Brain microvascular endothelial cell (primary cell): Measurements from ENCODE around the gene NDUFS2.
A peak's percentile ranks its signal among the peaks of the same experiment; 100 is the strongest.

Source experiments
- DNase-seq: peaks from one replicate; pipeline ENCODE4 v3.0.0-alpha.2; 2020
- H3K27ac ChIP-seq: fragments of 250-450 bp; sonication (Bioruptor Pico); 2 replicates; pipeline ENCODE4 v1.5.1; 2020; ENCODE audit warnings: mild to moderate bottlenecking, moderate library complexity
- H3K27me3 ChIP-seq: fragments of 250-450 bp; sonication (Bioruptor Pico); replicated peaks from 2 replicates; pipeline ENCODE4 v1.5.1; 2020; ENCODE audit warnings: mild to moderate bottlenecking
- H3K36me3 ChIP-seq: fragments of 250-450 bp; sonication (Bioruptor Pico); replicated peaks from 2 replicates; pipeline ENCODE4 v1.5.1; 2020; ENCODE audit warnings: mild to moderate bottlenecking
- H3K4me3 ChIP-seq: 2 replicates; pipeline ENCODE4 v1.5.1; 2011; ENCODE audit warnings: low read depth, mild to moderate bottlenecking, control low read depth, low read length, moderate library complexity
- CTCF ChIP-seq: IDR thresholded peaks from 2 replicates; pipeline ENCODE4 v1.5.1; 2011; ENCODE audit warnings: low read depth, mild to moderate bottlenecking, moderate library complexity, low read length, control low read depth, inconsistent platforms; ENCODE audit errors: missing control alignments
- in situ Hi-C: cut with HindIII; loops from 2 replicates; pipeline ENCODE4 v1.10.0; 2017; ENCODE audit warnings: low sequenced_read_pairs, low pct_ligation_motif_present

The NDUFS2 gene

DNA sequence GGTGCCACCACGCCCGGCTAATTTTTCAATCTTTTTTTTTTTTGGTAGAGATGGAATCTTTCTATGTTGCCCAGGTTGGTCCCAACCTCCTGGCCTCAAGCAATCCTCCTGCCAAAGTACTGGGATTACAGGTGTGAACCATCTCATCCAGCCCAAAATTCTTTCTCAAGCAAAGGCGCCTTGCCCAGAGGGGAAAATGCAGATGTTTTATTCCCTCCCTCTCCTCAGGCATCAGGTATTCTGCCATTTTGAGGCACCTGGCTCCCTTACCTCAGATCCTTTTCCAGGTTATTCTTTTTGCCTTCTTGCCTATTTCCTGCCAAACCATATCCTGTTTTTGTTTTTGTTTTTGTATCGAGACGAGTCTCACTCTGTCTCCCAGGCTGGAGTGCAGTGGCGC is 13.8 kb upstream of the NDUFS2 start:
- no peaks in the 10 kb centered on the region for H3K36me3 ChIP-seq
- H3K4me3 ChIP-seq: no peak overlapping the region
- H3K27me3 ChIP-seq: no peaks in the 10 kb centered on the region
- DNase-seq: no peak
- no peak overlapping the region for H3K27ac ChIP-seq
- in situ Hi-C loops: no loop called here
- TF ChIP-seq CTCF: no peak

- no peaks in the 10 kb centered on the region for H3K27me3 ChIP-seq
- no peak overlapping the region for H3K27ac ChIP-seq
- TF ChIP-seq CTCF: no peak
- DNase-seq: no peak
- H3K36me3 ChIP-seq: no peaks in the 10 kb centered on the region
- in situ Hi-C loops: no loop called here
- no peak overlapping the region for H3K4me3 ChIP-seq
Observed at GRCh38 chr1:161189036-161189435, 13.1 kb upstream of the NDUFS2 start.

- H3K27ac ChIP-seq: no peak overlapping the region
- H3K27me3 ChIP-seq: no peaks in the 10 kb centered on the region
- DNase-seq: no peak
- in situ Hi-C loops: no loop called here
- H3K4me3 ChIP-seq: no peak overlapping the region
- no peak for TF ChIP-seq CTCF
- H3K36me3 ChIP-seq: no peaks in the 10 kb centered on the region
Observed at GRCh38 chr1:161190962-161191521, 11.1 kb upstream of the NDUFS2 start.

DNA sequence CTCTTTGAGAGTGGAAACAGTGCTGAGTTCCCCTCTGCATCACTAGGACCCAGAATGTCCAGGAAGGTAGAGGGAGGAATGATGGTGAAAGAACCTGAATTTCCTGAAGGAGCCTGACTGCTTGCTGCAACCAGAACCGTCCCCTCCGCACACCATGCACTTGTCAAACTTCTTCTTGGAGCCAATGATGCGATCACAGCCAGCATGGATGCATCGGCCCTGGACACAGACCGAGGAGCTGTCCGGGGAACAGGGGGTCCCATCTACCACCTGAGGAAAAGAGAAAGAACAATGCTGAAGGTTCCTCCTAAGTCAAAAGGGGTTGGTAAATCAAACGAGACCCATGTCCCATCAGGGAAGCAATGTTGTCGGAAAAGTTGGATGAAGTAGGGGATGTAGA is 10.2 kb upstream of the NDUFS2 start:
- in situ Hi-C loops: no loop called here
- Histone ChIP-seq H3K36me3 (no peaks in the 10 kb centered on the region), H3K27me3 (no peaks in the 10 kb centered on the region), H3K27ac (no peak overlapping the region), H3K4me3 (no peak overlapping the region)
- DNase-seq: no peak
- no peak for TF ChIP-seq CTCF

DNA sequence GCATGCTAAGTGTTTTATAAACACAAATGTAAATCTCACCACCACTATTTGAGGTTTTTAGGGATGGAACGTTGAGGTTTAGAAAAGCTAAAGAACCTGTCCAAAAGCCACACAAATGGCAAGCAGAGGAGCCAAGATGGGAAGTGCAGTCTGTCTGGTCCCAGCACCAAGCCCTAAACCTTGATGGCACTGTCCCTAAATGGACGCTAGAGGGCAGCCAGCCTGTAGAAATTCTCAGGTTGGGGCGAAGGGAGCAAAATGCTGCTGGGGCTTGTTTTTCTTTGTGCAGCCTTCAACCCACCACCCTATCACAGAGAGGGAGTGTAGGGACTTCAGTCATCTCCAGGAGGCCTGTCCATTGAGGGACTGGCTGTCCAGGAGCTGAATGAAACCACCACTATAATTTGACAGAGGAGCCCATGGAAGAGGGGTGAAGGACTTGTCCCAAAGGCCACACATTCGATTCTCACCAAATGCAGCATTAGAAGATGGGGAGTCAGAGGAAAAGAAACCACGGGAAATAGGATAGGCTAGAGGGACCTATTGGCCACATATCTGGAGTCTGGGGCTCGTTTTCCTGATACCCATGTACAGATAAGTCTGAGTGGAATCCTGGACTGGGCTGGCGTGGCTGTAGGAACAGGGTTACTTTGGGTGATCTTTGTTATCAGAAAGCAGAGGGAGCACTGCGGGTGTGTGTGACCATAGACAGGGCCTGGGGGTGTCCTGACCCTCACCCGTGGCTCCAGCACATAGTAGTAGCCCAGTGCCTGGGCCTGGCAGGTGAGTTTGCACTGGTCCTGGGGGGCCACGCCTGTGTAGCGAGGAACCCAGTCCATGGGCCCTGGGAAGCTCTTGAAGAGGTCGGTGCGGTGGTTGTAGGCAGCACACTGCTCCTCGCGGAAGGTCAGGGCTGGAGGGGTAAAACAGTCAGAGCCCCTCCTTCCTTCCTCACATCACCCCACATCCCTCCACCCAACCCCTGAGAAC is 9.4 kb upstream of the NDUFS2 start:
- peak; percentile 63 for DNase-seq
- TF ChIP-seq CTCF: peak; percentile 95
- Histone ChIP-seq H3K27ac (no peak overlapping the region), H3K27me3 (no peaks in the 10 kb centered on the region), H3K4me3 (no peak overlapping the region), H3K36me3 (no peaks in the 10 kb centered on the region)
- in situ Hi-C loops: no loop called here
